HG02973 (cell line): Measurements from ENCODE around the gene CRHR2.

Experiments used
- ATAC-seq: cut with Tn5 transposase; IDR thresholded peaks from one replicate; pipeline ENCODE4 v1.9.1; 2021; ENCODE audit warnings: moderate library complexity; ENCODE audit not compliant: unreplicated experiment

CRHR2 gene

GRCh38 chr7:30683306-30683705, 1.1 kb upstream of the CRHR2 start:
- ATAC-seq: no peak

- ATAC-seq: no peak
These were observed 443 bp downstream of the CRHR2 start for GRCh38 chr7:30681815-30682211.

GRCh38 chr7:30681331-30681797, 892 bp downstream of the CRHR2 start:
- no peak for ATAC-seq

- ATAC-seq: no peak
These were observed 2.6 kb downstream of the CRHR2 start for GRCh38 chr7:30679664-30680063.

GRCh38 chr7:30678805-30679204, 3.5 kb downstream of the CRHR2 start:
- no peak for ATAC-seq

GRCh38 chr7:30674876-30675275, 7.4 kb downstream of the CRHR2 start:
- ATAC-seq: no peak

GRCh38 chr7:30674420-30674819, 7.8 kb downstream of the CRHR2 start:
- no peak for ATAC-seq

- ATAC-seq: no peak
These were observed 10.3 kb downstream of the CRHR2 start for GRCh38 chr7:30671793-30672465.

GRCh38 chr7:30668102-30668501, 14.2 kb downstream of the CRHR2 start:
- no peak for ATAC-seq

GRCh38 chr7:30667172-30667571, 15.1 kb downstream of the CRHR2 start:
- ATAC-seq: no peak

GRCh38 chr7:30665449-30665848, 16.8 kb downstream of the CRHR2 start:
- ATAC-seq: no peak

GRCh38 chr7:30665043-30665442, 17.2 kb downstream of the CRHR2 start:
- no peak for ATAC-seq

GRCh38 chr7:30664184-30664885, 17.9 kb downstream of the CRHR2 start:
- no peak for ATAC-seq

- no peak for ATAC-seq
These were observed 18.8 kb downstream of the CRHR2 start for GRCh38 chr7:30663414-30663813.

GRCh38 chr7:30662431-30662939, 19.8 kb downstream of the CRHR2 start:
- ATAC-seq: no peak

GRCh38 chr7:30661926-30662325, 20.3 kb downstream of the CRHR2 start:
- ATAC-seq: no peak

GRCh38 chr7:30660331-30661255, 21.7 kb downstream of the CRHR2 start:
- ATAC-seq: no peak

GRCh38 chr7:30659312-30659711, 22.9 kb downstream of the CRHR2 start:
- ATAC-seq: no peak

GRCh38 chr7:30658479-30659074, 23.7 kb downstream of the CRHR2 start:
- no peak for ATAC-seq

- no peak for ATAC-seq
These were observed 25.1 kb downstream of the CRHR2 start for GRCh38 chr7:30657131-30657530.
